ENCODE measurements around the gene ARL15.

Gene ARL15

GRCh38 chr5:54264574-54264973, 45.8 kb downstream of the ARL15 start:
- H3K18ac ChIP-seq (ENCODE audit: low read length) = no peak overlapping the region
- H3K23ac ChIP-seq (ENCODE audit: low read length) = no peak overlapping the region
- no peaks in the 10 kb centered on the region for H3K27me3 ChIP-seq (ENCODE audit: insufficient read depth, low read length)
- H3K27ac ChIP-seq (ENCODE audit: low read depth, low read length) = no peak overlapping the region
- no peak overlapping the region for H3K9ac ChIP-seq (ENCODE audit: low read length)
- DNase-seq = no peak
- no peak overlapping the region for H3K4me2 ChIP-seq (ENCODE audit: low read length)
- H2AFZ ChIP-seq (ENCODE audit: insufficient read depth, low read length, poor library complexity) = no peak overlapping the region
- H3K9me3 ChIP-seq (ENCODE audit: insufficient read depth, low read depth, low read length) = no peaks in the 10 kb centered on the region
- no peak overlapping the region for H4K8ac ChIP-seq (ENCODE audit: low read depth, low read length)
- H3K79me2 ChIP-seq (ENCODE audit: control insufficient read depth, insufficient read depth, low read length, poor library complexity) = no peaks in the 10 kb centered on the region
- no peak overlapping the region for H2BK12ac ChIP-seq (ENCODE audit: low read length)
- H4K91ac ChIP-seq (ENCODE audit: low read depth, low read length) = no peak overlapping the region
- no peak overlapping the region for H3K4me3 ChIP-seq (ENCODE audit: low read depth, low read length)
- no peaks in the 10 kb centered on the region for H3K36me3 ChIP-seq (ENCODE audit: control insufficient read depth in 1 of 2, insufficient read depth in 2 of 2, low read length in 2 of 2)
- no peak overlapping the region for H2AK5ac ChIP-seq (ENCODE audit: low read length)
- no peaks in the 10 kb centered on the region for H3K79me1 ChIP-seq (ENCODE audit: low read length)
- no peak overlapping the region for H2BK120ac ChIP-seq (ENCODE audit: insufficient read depth, low read length, poor library complexity)
- no peak overlapping the region for H2BK5ac ChIP-seq (ENCODE audit: low read depth, low read length, poor library complexity)
- no peaks in the 10 kb centered on the region for H3K4me1 ChIP-seq (ENCODE audit: control insufficient read depth in 1 of 2, insufficient read depth in 2 of 2, low read length in 2 of 2)
- H3K4ac ChIP-seq (ENCODE audit: low read depth, low read length) = no peak overlapping the region
- no peak overlapping the region for H3K14ac ChIP-seq (ENCODE audit: low read length)
- H4K12ac ChIP-seq (ENCODE audit: low read depth, low read length) = no peak overlapping the region

- Histone ChIP-seq H3K9me3 (ENCODE audit: insufficient read depth, low read depth, low read length) (no peaks in the 10 kb centered on the region), H3K79me2 (ENCODE audit: control insufficient read depth, insufficient read depth, low read length, poor library complexity) (no peaks in the 10 kb centered on the region), H2AK5ac (ENCODE audit: low read length) (no peak overlapping the region), H3K23ac (ENCODE audit: low read length) (no peak overlapping the region), H2BK120ac (ENCODE audit: insufficient read depth, low read length, poor library complexity) (no peak overlapping the region), H3K36me3 (ENCODE audit: control insufficient read depth in 1 of 2, insufficient read depth in 2 of 2, low read length in 2 of 2) (no peaks in the 10 kb centered on the region), H3K79me1 (ENCODE audit: low read length) (no peaks in the 10 kb centered on the region), H3K4ac (ENCODE audit: low read depth, low read length) (no peak overlapping the region), H3K27ac (ENCODE audit: low read depth, low read length) (no peak overlapping the region), H2BK12ac (ENCODE audit: low read length) (no peak overlapping the region), H3K27me3 (ENCODE audit: insufficient read depth, low read length) (no peaks in the 10 kb centered on the region), H3K18ac (ENCODE audit: low read length) (no peak overlapping the region), H2BK5ac (ENCODE audit: low read depth, low read length, poor library complexity) (no peak overlapping the region), H3K4me3 (ENCODE audit: low read depth, low read length) (no peak overlapping the region), H3K4me2 (ENCODE audit: low read length) (no peak overlapping the region), H3K4me1 (ENCODE audit: control insufficient read depth in 1 of 2, insufficient read depth in 2 of 2, low read length in 2 of 2) (no peaks in the 10 kb centered on the region), H4K12ac (ENCODE audit: low read depth, low read length) (no peak overlapping the region), H4K8ac (ENCODE audit: low read depth, low read length) (no peak overlapping the region), H2AFZ (ENCODE audit: insufficient read depth, low read length, poor library complexity) (no peak overlapping the region), H3K14ac (ENCODE audit: low read length) (no peak overlapping the region), H4K91ac (ENCODE audit: low read depth, low read length) (no peak overlapping the region), H3K9ac (ENCODE audit: low read length) (no peak overlapping the region)
- no peak for DNase-seq
- no CpG with 5 or more reads among the region's 1 CpG for WGBS (ENCODE audit: extremely low coverage, insufficient coverage, insufficient read length)
Measured at GRCh38 chr5:54263447-54263846, 46.9 kb downstream of the ARL15 start.

- no peak overlapping the region for H3K27ac ChIP-seq (ENCODE audit: low read depth, low read length)
- no peak overlapping the region for H2BK120ac ChIP-seq (ENCODE audit: insufficient read depth, low read length, poor library complexity)
- no peak overlapping the region for H4K8ac ChIP-seq (ENCODE audit: low read depth, low read length)
- H3K9me3 ChIP-seq (ENCODE audit: insufficient read depth, low read depth, low read length) = no peaks in the 10 kb centered on the region
- no peaks in the 10 kb centered on the region for H3K27me3 ChIP-seq (ENCODE audit: insufficient read depth, low read length)
- H4K91ac ChIP-seq (ENCODE audit: low read depth, low read length) = no peak overlapping the region
- H2BK12ac ChIP-seq (ENCODE audit: low read length) = no peak overlapping the region
- no peak overlapping the region for H2BK5ac ChIP-seq (ENCODE audit: low read depth, low read length, poor library complexity)
- H3K4me3 ChIP-seq (ENCODE audit: low read depth, low read length) = no peak overlapping the region
- no peaks in the 10 kb centered on the region for H3K36me3 ChIP-seq (ENCODE audit: control insufficient read depth in 1 of 2, insufficient read depth in 2 of 2, low read length in 2 of 2)
- DNase-seq = no peak
- peaks cover 4% of the 10 kb centered on the region in 2 experiments for H3K4me1 ChIP-seq (ENCODE audit: control insufficient read depth in 1 of 2, insufficient read depth in 2 of 2, low read length in 2 of 2)
- H2AK5ac ChIP-seq (ENCODE audit: low read length) = no peak overlapping the region
- H3K23ac ChIP-seq (ENCODE audit: low read length) = no peak overlapping the region
- no peak overlapping the region for H3K4ac ChIP-seq (ENCODE audit: low read depth, low read length)
- H2AFZ ChIP-seq (ENCODE audit: insufficient read depth, low read length, poor library complexity) = no peak overlapping the region
- no peak overlapping the region for H3K9ac ChIP-seq (ENCODE audit: low read length)
- WGBS (ENCODE audit: extremely low coverage, insufficient coverage, insufficient read length) = no CpG with 5 or more reads among the region's 3 CpGs
- no peak overlapping the region for H3K4me2 ChIP-seq (ENCODE audit: low read length)
- H3K79me2 ChIP-seq (ENCODE audit: control insufficient read depth, insufficient read depth, low read length, poor library complexity) = no peaks in the 10 kb centered on the region
- H3K18ac ChIP-seq (ENCODE audit: low read length) = no peak overlapping the region
- H3K14ac ChIP-seq (ENCODE audit: low read length) = no peak overlapping the region
- no peak overlapping the region for H4K12ac ChIP-seq (ENCODE audit: low read depth, low read length)
- no peaks in the 10 kb centered on the region for H3K79me1 ChIP-seq (ENCODE audit: low read length)
Measured at GRCh38 chr5:54261596-54261995, 48.8 kb downstream of the ARL15 start.

- no CpG with 5 or more reads among the region's 4 CpGs for WGBS (ENCODE audit: extremely low coverage, insufficient coverage, insufficient read length)
Measured at GRCh38 chr5:54259981-54260380, 50.4 kb downstream of the ARL15 start.

GRCh38 chr5:54259090-54259489, 51.3 kb downstream of the ARL15 start:
- Histone ChIP-seq H3K9me3 (ENCODE audit: insufficient read depth, low read depth, low read length) (no peaks in the 10 kb centered on the region), H3K27me3 (ENCODE audit: insufficient read depth, low read length) (no peaks in the 10 kb centered on the region), H2BK12ac (ENCODE audit: low read length) (no peak overlapping the region), H3K4me1 (ENCODE audit: control insufficient read depth in 1 of 2, insufficient read depth in 2 of 2, low read length in 2 of 2) (peaks cover 4% of the 10 kb centered on the region in 2 experiments), H2BK120ac (ENCODE audit: insufficient read depth, low read length, poor library complexity) (no peak overlapping the region), H3K9ac (ENCODE audit: low read length) (no peak overlapping the region), H3K4ac (ENCODE audit: low read depth, low read length) (no peak overlapping the region), H3K4me3 (ENCODE audit: low read depth, low read length) (no peak overlapping the region), H2AK5ac (ENCODE audit: low read length) (no peak overlapping the region), H3K79me1 (ENCODE audit: low read length) (no peaks in the 10 kb centered on the region), H3K18ac (ENCODE audit: low read length) (no peak overlapping the region), H3K23ac (ENCODE audit: low read length) (no peak overlapping the region), H4K91ac (ENCODE audit: low read depth, low read length) (no peak overlapping the region), H3K4me2 (ENCODE audit: low read length) (no peak overlapping the region), H2BK5ac (ENCODE audit: low read depth, low read length, poor library complexity) (no peak overlapping the region), H3K36me3 (ENCODE audit: control insufficient read depth in 1 of 2, insufficient read depth in 2 of 2, low read length in 2 of 2) (no peaks in the 10 kb centered on the region), H4K8ac (ENCODE audit: low read depth, low read length) (no peak overlapping the region), H3K27ac (ENCODE audit: low read depth, low read length) (no peak overlapping the region), H2AFZ (ENCODE audit: insufficient read depth, low read length, poor library complexity) (no peak overlapping the region), H3K79me2 (ENCODE audit: control insufficient read depth, insufficient read depth, low read length, poor library complexity) (no peaks in the 10 kb centered on the region), H4K12ac (ENCODE audit: low read depth, low read length) (no peak overlapping the region), H3K14ac (ENCODE audit: low read length) (no peak overlapping the region)
- DNase-seq = no peak

More at GRCh38 chr5:54259981-54260380, 50.4 kb downstream of the ARL15 start:
- Histone ChIP-seq H4K91ac (ENCODE audit: low read depth, low read length) (no peak overlapping the region), H3K9me3 (ENCODE audit: insufficient read depth, low read depth, low read length) (no peaks in the 10 kb centered on the region), H3K79me2 (ENCODE audit: control insufficient read depth, insufficient read depth, low read length, poor library complexity) (no peaks in the 10 kb centered on the region), H4K12ac (ENCODE audit: low read depth, low read length) (no peak overlapping the region), H3K4me3 (ENCODE audit: low read depth, low read length) (no peak overlapping the region), H2BK120ac (ENCODE audit: insufficient read depth, low read length, poor library complexity) (no peak overlapping the region), H3K79me1 (ENCODE audit: low read length) (no peaks in the 10 kb centered on the region), H3K4me2 (ENCODE audit: low read length) (no peak overlapping the region), H2AFZ (ENCODE audit: insufficient read depth, low read length, poor library complexity) (no peak overlapping the region), H4K8ac (ENCODE audit: low read depth, low read length) (no peak overlapping the region), H3K27me3 (ENCODE audit: insufficient read depth, low read length) (no peaks in the 10 kb centered on the region), H2BK5ac (ENCODE audit: low read depth, low read length, poor library complexity) (no peak overlapping the region), H3K14ac (ENCODE audit: low read length) (no peak overlapping the region), H3K23ac (ENCODE audit: low read length) (no peak overlapping the region), H3K36me3 (ENCODE audit: control insufficient read depth in 1 of 2, insufficient read depth in 2 of 2, low read length in 2 of 2) (no peaks in the 10 kb centered on the region), H3K18ac (ENCODE audit: low read length) (no peak overlapping the region), H3K4ac (ENCODE audit: low read depth, low read length) (no peak overlapping the region), H3K9ac (ENCODE audit: low read length) (no peak overlapping the region), H3K4me1 (ENCODE audit: control insufficient read depth in 1 of 2, insufficient read depth in 2 of 2, low read length in 2 of 2) (peaks cover 4% of the 10 kb centered on the region in 2 experiments), H3K27ac (ENCODE audit: low read depth, low read length) (no peak overlapping the region), H2AK5ac (ENCODE audit: low read length) (no peak overlapping the region), H2BK12ac (ENCODE audit: low read length) (no peak overlapping the region)
- DNase-seq = no peak

Data from trophoblast cell (in vitro differentiated cells and primary cell).